ENCODE measurements around the gene RIN2.
A peak's percentile ranks its signal among the peaks of the same experiment; 100 is the strongest.
"Not testable (repeated sequence)": the region's sequence is repeated elsewhere in the genome, so short reads cannot be mapped to it uniquely, and the experiment has no call there.

The RIN2 gene

GRCh38 chr20:19746396-19746795 lies 11.7 kb upstream of the RIN2 start:
- Mint-ChIP-seq H3K27me3 (ENCODE audit: low read depth) (no peaks in the 10 kb centered on the region), H3K9me3 (no peaks in the 10 kb centered on the region), H3K4me3 (no peak overlapping the region), H3K36me3 (ENCODE audit: low read depth) (no peaks in the 10 kb centered on the region), H3K4me1 (peaks cover 25% of the 10 kb centered on the region), H3K27ac (no peak overlapping the region)
- TF ChIP-seq, protein P1, sequence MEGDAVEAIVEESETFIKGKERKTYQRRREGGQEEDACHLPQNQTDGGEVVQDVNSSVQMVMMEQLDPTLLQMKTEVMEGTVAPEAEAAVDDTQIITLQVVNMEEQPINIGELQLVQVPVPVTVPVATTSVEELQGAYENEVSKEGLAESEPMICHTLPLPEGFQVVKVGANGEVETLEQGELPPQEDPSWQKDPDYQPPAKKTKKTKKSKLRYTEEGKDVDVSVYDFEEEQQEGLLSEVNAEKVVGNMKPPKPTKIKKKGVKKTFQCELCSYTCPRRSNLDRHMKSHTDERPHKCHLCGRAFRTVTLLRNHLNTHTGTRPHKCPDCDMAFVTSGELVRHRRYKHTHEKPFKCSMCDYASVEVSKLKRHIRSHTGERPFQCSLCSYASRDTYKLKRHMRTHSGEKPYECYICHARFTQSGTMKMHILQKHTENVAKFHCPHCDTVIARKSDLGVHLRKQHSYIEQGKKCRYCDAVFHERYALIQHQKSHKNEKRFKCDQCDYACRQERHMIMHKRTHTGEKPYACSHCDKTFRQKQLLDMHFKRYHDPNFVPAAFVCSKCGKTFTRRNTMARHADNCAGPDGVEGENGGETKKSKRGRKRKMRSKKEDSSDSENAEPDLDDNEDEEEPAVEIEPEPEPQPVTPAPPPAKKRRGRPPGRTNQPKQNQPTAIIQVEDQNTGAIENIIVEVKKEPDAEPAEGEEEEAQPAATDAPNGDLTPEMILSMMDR (IDR thresholded peaks at IDR 0.05; ENCODE audit: unreplicated experiment in 3 of 3), result no peak

DNA sequence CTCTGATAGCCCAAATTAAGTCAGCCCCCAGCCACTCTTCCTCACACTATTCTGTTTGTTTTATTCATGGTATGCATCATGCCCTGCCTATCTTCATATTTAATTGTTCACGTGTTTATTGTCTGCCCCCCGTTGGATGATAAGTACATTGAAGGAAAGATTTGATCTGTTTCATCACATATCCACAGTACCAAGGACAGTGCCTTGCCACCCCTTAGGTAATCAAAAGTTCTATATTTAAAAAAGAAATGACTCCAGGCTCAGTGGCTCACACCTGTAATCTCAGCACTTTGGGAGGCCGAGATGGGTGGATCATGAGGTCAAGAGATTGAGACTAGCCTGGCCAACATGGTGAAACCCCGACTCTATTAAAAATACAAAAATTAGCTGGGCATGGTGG lies 10.2 kb upstream of the RIN2 start:
- Mint-ChIP-seq H3K4me1 (peaks cover 25% of the 10 kb centered on the region), H3K27ac (no peak overlapping the region), H3K9me3 (no peaks in the 10 kb centered on the region), H3K36me3 (ENCODE audit: low read depth) (no peaks in the 10 kb centered on the region), H3K4me3 (no peak overlapping the region), H3K27me3 (ENCODE audit: low read depth) (peaks cover 4% of the 10 kb centered on the region)
- TF ChIP-seq, protein P1 (IDR thresholded peaks at IDR 0.05; ENCODE audit: unreplicated experiment in 3 of 3), result no peak

GRCh38 chr20:19748681-19749080 lies 9.4 kb upstream of the RIN2 start:
- Mint-ChIP-seq H3K27ac (peak overlapping the region in 2 of 3 experiments; percentile 1 to 11), H3K9me3 (no peaks in the 10 kb centered on the region), H3K4me1 (peaks cover 21% of the 10 kb centered on the region), H3K36me3 (ENCODE audit: low read depth) (no peaks in the 10 kb centered on the region), H3K4me3 (no peak overlapping the region), H3K27me3 (ENCODE audit: low read depth) (peaks cover 4% of the 10 kb centered on the region)
- TF ChIP-seq, protein P1 (IDR thresholded peaks at IDR 0.05; ENCODE audit: unreplicated experiment in 3 of 3), result no peak

GRCh38 chr20:19749618-19750071 lies 8.4 kb upstream of the RIN2 start:
- peaks cover 4% of the 10 kb centered on the region for H3K27me3 Mint-ChIP-seq (ENCODE audit: low read depth)
- peaks cover 16% of the 10 kb centered on the region for H3K4me1 Mint-ChIP-seq
- H3K36me3 Mint-ChIP-seq (ENCODE audit: low read depth), result no peaks in the 10 kb centered on the region
- H3K27ac Mint-ChIP-seq, result no peak overlapping the region
- TF ChIP-seq, protein P1 (IDR thresholded peaks at IDR 0.05; ENCODE audit: unreplicated experiment in 3 of 3), result no peak
- no peaks in the 10 kb centered on the region for H3K9me3 Mint-ChIP-seq
- H3K4me3 Mint-ChIP-seq, result no peak overlapping the region

DNA sequence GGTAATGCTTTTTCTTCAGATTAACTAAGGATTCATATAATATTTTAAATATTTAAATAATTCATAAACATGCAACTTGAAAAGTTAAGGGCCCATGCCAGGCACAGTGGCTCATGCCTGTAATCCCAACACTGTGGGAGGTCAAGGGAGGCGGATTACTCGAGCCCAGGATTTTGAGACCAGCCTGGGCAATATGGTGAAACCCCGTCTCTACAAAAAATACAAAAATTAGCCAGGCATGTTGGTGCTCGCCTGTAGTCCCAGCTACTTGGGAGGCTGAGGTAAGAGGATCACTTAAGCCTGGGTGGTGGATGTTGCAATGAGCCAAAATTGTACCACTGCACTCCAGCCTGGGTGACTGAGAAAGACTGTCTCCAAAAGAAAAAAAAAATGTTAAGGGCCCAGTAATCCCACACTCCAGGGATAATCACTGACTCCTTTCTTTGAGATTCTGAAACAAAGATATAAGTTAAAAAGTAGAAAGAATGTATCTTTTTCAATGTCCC lies 7.9 kb upstream of the RIN2 start:
- Mint-ChIP-seq H3K4me1 (peaks cover 16% of the 10 kb centered on the region), H3K27me3 (ENCODE audit: low read depth) (peaks cover 4% of the 10 kb centered on the region), H3K27ac (peak overlapping the region in 1 of 3 experiments; percentile 34), H3K4me3 (no peak overlapping the region), H3K9me3 (no peaks in the 10 kb centered on the region), H3K36me3 (ENCODE audit: low read depth) (no peaks in the 10 kb centered on the region)
- TF ChIP-seq, protein P1 (IDR thresholded peaks at IDR 0.05; ENCODE audit: unreplicated experiment in 3 of 3), result no peak

- no peaks in the 10 kb centered on the region for H3K9me3 Mint-ChIP-seq
- peaks cover 4% of the 10 kb centered on the region for H3K27me3 Mint-ChIP-seq (ENCODE audit: low read depth)
- H3K4me3 Mint-ChIP-seq, result no peak overlapping the region
- H3K4me1 Mint-ChIP-seq, result peaks cover 18% of the 10 kb centered on the region
- TF ChIP-seq, protein P1 (IDR thresholded peaks at IDR 0.05; ENCODE audit: unreplicated experiment in 3 of 3), result no peak
- peak overlapping the region in 1 of 3 experiments; percentile 34 for H3K27ac Mint-ChIP-seq
- no peaks in the 10 kb centered on the region for H3K36me3 Mint-ChIP-seq (ENCODE audit: low read depth)
These were observed 7.0 kb upstream of the RIN2 start for GRCh38 chr20:19750907-19751636.

- Mint-ChIP-seq H3K4me3 (peak overlapping the region in 1 of 3 experiments; percentile 18), H3K27ac (peak overlapping the region in 1 of 3 experiments; percentile 10), H3K4me1 (peaks cover 28% of the 10 kb centered on the region)
- not testable (repeated sequence) for H3K36me3 Mint-ChIP-seq (ENCODE audit: low read depth); H3K9me3 Mint-ChIP-seq; H3K27me3 Mint-ChIP-seq (ENCODE audit: low read depth)
These were observed 3.9 kb upstream of the RIN2 start for GRCh38 chr20:19754201-19754600.

All from nephron (organoid).